Non-pigmented ciliary epithelial cell (primary cell): ENCODE data around the gene MRPL46.
"Not testable (repeated sequence)": the region's sequence is repeated elsewhere in the genome, so short reads cannot be mapped to it uniquely, and the experiment has no call there.

Experiments
- DNase-seq: peaks from one replicate; pipeline ENCODE4 v3.0.0-alpha.2; 2010; ENCODE audit warnings: low read depth

Gene MRPL46

GRCh38 chr15:88441076-88441730 is 26.0 kb downstream of the MRPL46 start:
- DNase-seq, result no peak

GRCh38 chr15:88440021-88440420 is 27.2 kb downstream of the MRPL46 start:
- DNase-seq, result peak; percentile 31

- no peak for DNase-seq
These were observed 29.0 kb downstream of the MRPL46 start for GRCh38 chr15:88438181-88438580.

GRCh38 chr15:88434106-88434505 is 33.1 kb downstream of the MRPL46 start:
- DNase-seq, result not testable (repeated sequence)

GRCh38 chr15:88433046-88433685 is 34.0 kb downstream of the MRPL46 start:
- DNase-seq, result no peak

GRCh38 chr15:88431441-88431840 is 35.7 kb downstream of the MRPL46 start:
- no peak for DNase-seq

- no peak for DNase-seq
These were observed 37.1 kb downstream of the MRPL46 start for GRCh38 chr15:88430051-88430450.

- DNase-seq, result no peak
These were observed 38.2 kb downstream of the MRPL46 start for GRCh38 chr15:88428805-88429605.

- no peak for DNase-seq
These were observed 39.1 kb downstream of the MRPL46 start for GRCh38 chr15:88428053-88428452.

- no peak for DNase-seq
These were observed 40.9 kb downstream of the MRPL46 start for GRCh38 chr15:88426304-88426703.

- DNase-seq, result no peak
These were observed 43.9 kb downstream of the MRPL46 start for GRCh38 chr15:88423331-88423730.

GRCh38 chr15:88419830-88420229 is 47.4 kb downstream of the MRPL46 start:
- DNase-seq, result no peak
